HCT116 (cell line): ENCODE results near the gene CLC. TPM values are rescaled to one million over a fixed set of nuclear protein-coding genes. Genes with fewer than 3 reads are reported as not detected.

Experiments used
- ATAC-seq: fragments of 200-7000 bp; cut with Tn5 transposase; 2 replicates; pipeline ENCODE4 v1.9.1; 2020; ENCODE audit warnings: mild to moderate bottlenecking, moderate library complexity
- BruUV-seq: library from RNA; stranded (reverse); fragments of 400-500 nt; replicated peaks from 2 replicates; lab custom pipeline; 2021; lab: Mats Ljungman, UMichigan
- CTCF ChIA-PET: fragments of 300-600 bp; sonication (Branson Sonifier 250); formaldehyde crosslinking; loops from one replicate; lab custom pipeline; 2021; ENCODE audit warnings: antibody characterized with exemption; lab: Charles Lee
- POLR2A ChIA-PET: fragments of 300-600, 350-600 bp; sonication (Branson Sonifier 250); formaldehyde crosslinking; loops from one replicate; lab custom pipeline; 2021; ENCODE audit warnings: antibody characterized with exemption; lab: Charles Lee
- RAD21 ChIA-PET, 2 experiments: fragments of 300-600 bp; sonication (Branson Sonifier 250); formaldehyde crosslinking; loops; one replicate each; lab custom pipeline; 2023; ENCODE audit warnings: low total read pairs in 2 of 2; ENCODE audit not compliant: uncharacterized antibody in 2 of 2, unreplicated experiment in 2 of 2, low non-redundant PET in 1 of 2; lab: Charles Lee
- DNase-seq: peaks from one replicate; pipeline ENCODE4 v3.0.0-alpha.2; 2010; ENCODE audit warnings: low read depth, low spot score
- H2AFZ ChIP-seq: fragments of 200-600 bp; shearing (Covaris generic), sonication (generic); 2 replicates; pipeline ENCODE4 v1.6.1; 2017; ENCODE audit warnings: low read depth, mixed run types, mixed read lengths, antibody characterized with exemption, low read length; ENCODE audit not compliant: poor library complexity, severe bottlenecking
- H3K27ac ChIP-seq: 2 replicates; pipeline ENCODE4 v1.5.1; 2012; ENCODE audit warnings: low read depth, low read length
- H3K27me3 ChIP-seq: fragments of 200-600 bp; sonication (generic); 2 replicates; pipeline ENCODE4 v1.6.1; 2016; ENCODE audit warnings: mixed run types, low read length, mixed read lengths; ENCODE audit not compliant: insufficient read depth
- H3K36me3 ChIP-seq, 2 experiments: fragments of 200-500 bp in 1 of 2; fragments of 200-600 bp in 1 of 2; sonication (Bioruptor generic) in 1 of 2; sonication (generic) in 1 of 2; 2 replicates each; pipeline versions ENCODE4 v1.5.1 to v1.6.1; 2014 to 2016; ENCODE audit warnings: low read length in 2 of 2, inconsistent platforms in 1 of 2, mixed read lengths in 1 of 2, mixed run types in 1 of 2; ENCODE audit not compliant: insufficient read depth in 2 of 2, control insufficient read depth in 1 of 2
- H3K4me1 ChIP-seq, 2 experiments: fragments of 200-600 bp in 1 of 2; sonication (generic) in 1 of 2; 2 replicates each; pipeline versions ENCODE4 v1.5.1 to v1.6.1; 2012 to 2017; ENCODE audit warnings: low read length in 2 of 2, inconsistent platforms in 1 of 2, mild to moderate bottlenecking in 1 of 2, mixed read lengths in 1 of 2, mixed run types in 1 of 2, moderate library complexity in 1 of 2; ENCODE audit not compliant: insufficient read depth in 2 of 2, control insufficient read depth in 1 of 2
- H3K4me2 ChIP-seq: fragments of 200-600 bp; sonication (generic); 2 replicates; pipeline ENCODE4 v1.6.1; 2017; ENCODE audit warnings: mixed run types, low read length, mixed read lengths
- H3K4me3 ChIP-seq, 2 experiments: fragments of 200-600 bp in 1 of 2; sonication (generic) in 1 of 2; replicated peaks in 1 of 2; 2 replicates each; pipeline ENCODE4 v1.5.1; 2011 to 2016; ENCODE audit warnings: low read length in 2 of 2, control low read depth in 1 of 2, low read depth in 1 of 2, mild to moderate bottlenecking in 1 of 2, mixed read lengths in 1 of 2, mixed run types in 1 of 2
- H3K79me2 ChIP-seq: fragments of 200-600 bp; sonication (generic); 2 replicates; pipeline ENCODE4 v1.6.1; 2017; ENCODE audit warnings: mild to moderate bottlenecking, mixed run types, low read length, moderate library complexity, mixed read lengths; ENCODE audit not compliant: insufficient read depth
- H3K9ac ChIP-seq: fragments of 200-600 bp; sonication (generic); 2 replicates; pipeline ENCODE4 v1.6.1; 2016; ENCODE audit warnings: low read length, mixed read lengths
- H3K9me2 ChIP-seq: fragments of 200-600 bp; sonication (generic), shearing (Covaris generic); 2 replicates; pipeline ENCODE4 v1.6.1; 2017; ENCODE audit warnings: mixed run types, mild to moderate bottlenecking, moderate library complexity; ENCODE audit not compliant: insufficient read depth
- H3K9me3 ChIP-seq, 2 experiments: fragments of 200-500 bp in 1 of 2; fragments of 200-600 bp in 1 of 2; sonication (Bioruptor generic) in 1 of 2; sonication (generic) in 1 of 2; 2 replicates each; pipeline ENCODE4 v1.6.1; 2014 to 2017; ENCODE audit warnings: low read length in 2 of 2, mixed read lengths in 2 of 2, inconsistent platforms in 1 of 2, low read depth in 1 of 2, mild to moderate bottlenecking in 1 of 2, mixed run types in 1 of 2, moderate library complexity in 1 of 2; ENCODE audit not compliant: control insufficient read depth in 1 of 2, insufficient read depth in 1 of 2
- H4K20me1 ChIP-seq: fragments of 200-600 bp; sonication (generic), shearing (Covaris generic); 2 replicates; pipeline ENCODE4 v1.6.1; 2017; ENCODE audit warnings: mixed run types, mild to moderate bottlenecking, moderate library complexity; ENCODE audit not compliant: insufficient read depth
- ATF3 ChIP-seq: IDR thresholded peaks from 2 replicates; pipeline ENCODE4 v1.6.1; 2012
- CTCF ChIP-seq, 3 experiments: fragments of 200-600 bp in 1 of 3; sonication (generic) in 1 of 3; IDR thresholded peaks in 2 of 3; conservative IDR thresholded peaks in 1 of 3; 2 replicates each; pipeline ENCODE4 v1.5.1; 2012 to 2017; ENCODE audit warnings: low read depth in 2 of 3, low read length in 2 of 3, antibody characterized with exemption in 1 of 3, borderline replicate concordance in 1 of 3, control low read depth in 1 of 3, mild to moderate bottlenecking in 1 of 3, mixed read lengths in 1 of 3, mixed run types in 1 of 3, moderate library complexity in 1 of 3; ENCODE audit not compliant: insufficient read depth in 1 of 3
- EGR1 ChIP-seq: IDR thresholded peaks from 2 replicates; pipeline ENCODE4 v1.6.1; 2012; ENCODE audit warnings: low read depth
- ELF1 ChIP-seq: IDR thresholded peaks from 2 replicates; pipeline ENCODE4 v1.6.1; 2012; ENCODE audit warnings: low read depth, borderline replicate concordance
- MAX ChIP-seq: IDR thresholded peaks from 2 replicates; pipeline ENCODE4 v1.6.1; 2012
- TCF7L2 ChIP-seq: IDR thresholded peaks from 2 replicates; pipeline ENCODE4 v1.7.0; 2011; ENCODE audit warnings: borderline replicate concordance, inconsistent platforms; ENCODE audit not compliant: insufficient read depth, insufficient read length; ENCODE audit errors: extremely low read depth
- YY1 ChIP-seq: IDR thresholded peaks from 2 replicates; pipeline ENCODE4 v1.6.1; 2011; ENCODE audit warnings: low read length, low read depth, moderate library complexity, mild to moderate bottlenecking; ENCODE audit not compliant: insufficient replicate concordance; ENCODE audit errors: extremely low read depth
- ZBTB33 ChIP-seq: IDR thresholded peaks from 2 replicates; pipeline ENCODE4 v1.6.1; 2011; ENCODE audit warnings: mild to moderate bottlenecking, low read length, moderate library complexity; ENCODE audit not compliant: insufficient replicate concordance; ENCODE audit errors: extremely low read depth
- intact Hi-C: fragments of 100-400 bp; cut with micrococcal nuclease; formaldehyde crosslinking; loops from 2 replicates; pipeline ENCODE4 v1.10.0; 2022
- total RNA-seq: library from RNA; stranded (reverse); gene quantifications from one replicate; pipeline ENCODE4 v1.2.1, GENCODE V29; 2021; ENCODE audit not compliant: unreplicated experiment
- TF ChIP-seq, protein P1 (sequence below): IDR thresholded peaks from 2 replicates; pipeline ENCODE4 v1.6.1; 2012; ENCODE audit warnings: low read depth

The CLC gene
- total RNA-seq, 1 experiment from 2014 or later: not detected

DNA sequence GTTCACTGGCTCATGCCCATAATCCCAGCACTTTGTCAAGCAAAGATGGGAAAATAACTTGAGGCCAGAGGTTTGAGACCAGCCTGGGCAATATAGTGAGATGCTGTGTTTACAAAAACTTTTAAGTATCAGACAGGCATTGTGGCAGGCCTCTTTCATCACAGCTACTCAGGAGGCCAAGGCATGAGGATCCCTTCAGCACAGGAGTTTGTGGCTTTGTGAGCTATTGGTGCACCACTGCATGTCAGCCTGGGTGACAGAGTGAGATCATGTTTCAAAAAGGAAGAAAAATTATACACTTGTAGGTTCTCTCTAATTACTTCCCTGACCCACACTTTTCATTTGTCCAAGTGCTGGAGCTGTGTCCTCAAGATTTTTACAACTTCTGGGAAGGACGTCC, 45.0 kb downstream of the CLC start:
- Histone ChIP-seq H3K27me3 (peaks cover 79% of the 10 kb centered on the region), H4K20me1 (no peaks in the 10 kb centered on the region), H3K4me1 (no peaks in the 10 kb centered on the region), H3K9ac (no peak overlapping the region), H3K79me2 (no peaks in the 10 kb centered on the region), H3K9me2 (no peaks in the 10 kb centered on the region), H3K36me3 (no peaks in the 10 kb centered on the region), H3K9me3 (no peaks in the 10 kb centered on the region), H3K4me3 (no peak overlapping the region), H3K27ac (no peak overlapping the region), H2AFZ (no peak overlapping the region), H3K4me2 (no peak overlapping the region)
- intact Hi-C loops: no loop called here
- DNase-seq (no peak), ATAC-seq (no peak)
- TF ChIP-seq ELF1: no peak
- TF ChIP-seq, protein P1, sequence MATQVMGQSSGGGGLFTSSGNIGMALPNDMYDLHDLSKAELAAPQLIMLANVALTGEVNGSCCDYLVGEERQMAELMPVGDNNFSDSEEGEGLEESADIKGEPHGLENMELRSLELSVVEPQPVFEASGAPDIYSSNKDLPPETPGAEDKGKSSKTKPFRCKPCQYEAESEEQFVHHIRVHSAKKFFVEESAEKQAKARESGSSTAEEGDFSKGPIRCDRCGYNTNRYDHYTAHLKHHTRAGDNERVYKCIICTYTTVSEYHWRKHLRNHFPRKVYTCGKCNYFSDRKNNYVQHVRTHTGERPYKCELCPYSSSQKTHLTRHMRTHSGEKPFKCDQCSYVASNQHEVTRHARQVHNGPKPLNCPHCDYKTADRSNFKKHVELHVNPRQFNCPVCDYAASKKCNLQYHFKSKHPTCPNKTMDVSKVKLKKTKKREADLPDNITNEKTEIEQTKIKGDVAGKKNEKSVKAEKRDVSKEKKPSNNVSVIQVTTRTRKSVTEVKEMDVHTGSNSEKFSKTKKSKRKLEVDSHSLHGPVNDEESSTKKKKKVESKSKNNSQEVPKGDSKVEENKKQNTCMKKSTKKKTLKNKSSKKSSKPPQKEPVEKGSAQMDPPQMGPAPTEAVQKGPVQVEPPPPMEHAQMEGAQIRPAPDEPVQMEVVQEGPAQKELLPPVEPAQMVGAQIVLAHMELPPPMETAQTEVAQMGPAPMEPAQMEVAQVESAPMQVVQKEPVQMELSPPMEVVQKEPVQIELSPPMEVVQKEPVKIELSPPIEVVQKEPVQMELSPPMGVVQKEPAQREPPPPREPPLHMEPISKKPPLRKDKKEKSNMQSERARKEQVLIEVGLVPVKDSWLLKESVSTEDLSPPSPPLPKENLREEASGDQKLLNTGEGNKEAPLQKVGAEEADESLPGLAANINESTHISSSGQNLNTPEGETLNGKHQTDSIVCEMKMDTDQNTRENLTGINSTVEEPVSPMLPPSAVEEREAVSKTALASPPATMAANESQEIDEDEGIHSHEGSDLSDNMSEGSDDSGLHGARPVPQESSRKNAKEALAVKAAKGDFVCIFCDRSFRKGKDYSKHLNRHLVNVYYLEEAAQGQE: no peak
- TF ChIP-seq ATF3: no peak
- no peak for TF ChIP-seq CTCF (IDR thresholded peaks at IDR 0.05 in 2 of 3, conservative IDR thresholded peaks at IDR 0.05 in 1 of 3; ENCODE audit: borderline replicate concordance in 1 of 3, insufficient read depth in 1 of 3, low read depth in 2 of 3, low read length in 2 of 3)
- no peak for TF ChIP-seq EGR1
- TF ChIP-seq ZBTB33: no peak
- no peak for TF ChIP-seq YY1
- no peak for TF ChIP-seq MAX
- no peak for TF ChIP-seq TCF7L2
- ChIA-PET RAD21 (no interaction called here), POLR2A (no interaction called here), CTCF (no interaction called here)
- no TSS peak for BruUV-seq
